ENCODE results near the gene ALPG.
A peak's percentile ranks its signal among the peaks of the same experiment; 100 is the strongest.

ALPG gene

DNA sequence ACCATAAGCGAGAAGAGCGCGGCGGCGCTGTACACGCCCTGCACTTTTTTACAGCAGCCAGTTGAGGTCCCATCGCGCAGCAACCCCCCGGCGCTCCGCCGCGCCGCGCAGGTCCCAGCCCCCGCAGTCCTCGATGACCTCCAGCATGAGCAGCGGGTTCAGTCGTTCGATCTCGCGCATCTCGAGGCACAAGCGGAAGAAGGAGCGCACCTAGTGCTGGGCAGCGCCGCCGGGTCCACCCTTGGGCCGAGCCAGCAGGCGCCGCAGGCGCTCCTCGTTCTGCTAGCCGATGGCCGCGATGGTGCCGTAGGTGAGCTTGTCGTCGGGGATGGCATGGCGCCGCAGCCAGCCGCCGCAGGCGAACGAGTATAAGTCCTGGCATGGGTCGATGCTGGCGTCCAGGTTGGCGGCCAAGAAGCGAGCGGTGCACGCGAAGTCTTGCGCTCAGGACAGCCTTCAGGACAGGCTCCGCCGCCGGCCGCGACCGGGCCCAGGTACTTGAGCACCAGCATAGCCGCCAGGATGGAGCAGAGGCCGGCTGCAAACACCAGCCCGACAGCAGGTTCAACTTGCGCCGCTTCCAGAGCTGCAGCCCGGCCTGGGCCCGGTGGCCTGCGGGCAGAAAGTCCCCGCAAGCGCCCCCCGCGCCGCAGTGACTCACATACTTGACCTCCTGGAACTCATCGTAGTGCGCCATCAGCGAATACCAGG, 19.7 kb upstream of the ALPG start:
- Histone ChIP-seq H3K9me3 (ENCODE audit: severe bottlenecking) (no peaks in the 10 kb centered on the region), H3K4me1 (ENCODE audit: insufficient read depth, poor library complexity, severe bottlenecking) (no peaks in the 10 kb centered on the region), H3K4me3 (ENCODE audit: severe bottlenecking) (no peak overlapping the region), H3K27ac (ENCODE audit: poor library complexity, severe bottlenecking) (no peak overlapping the region), H3K27me3 (ENCODE audit: insufficient read depth, poor library complexity, severe bottlenecking) (peaks cover 86% of the 10 kb centered on the region), H3K36me3 (ENCODE audit: low read depth) (no peaks in the 10 kb centered on the region)
- TF ChIP-seq, protein P1, sequence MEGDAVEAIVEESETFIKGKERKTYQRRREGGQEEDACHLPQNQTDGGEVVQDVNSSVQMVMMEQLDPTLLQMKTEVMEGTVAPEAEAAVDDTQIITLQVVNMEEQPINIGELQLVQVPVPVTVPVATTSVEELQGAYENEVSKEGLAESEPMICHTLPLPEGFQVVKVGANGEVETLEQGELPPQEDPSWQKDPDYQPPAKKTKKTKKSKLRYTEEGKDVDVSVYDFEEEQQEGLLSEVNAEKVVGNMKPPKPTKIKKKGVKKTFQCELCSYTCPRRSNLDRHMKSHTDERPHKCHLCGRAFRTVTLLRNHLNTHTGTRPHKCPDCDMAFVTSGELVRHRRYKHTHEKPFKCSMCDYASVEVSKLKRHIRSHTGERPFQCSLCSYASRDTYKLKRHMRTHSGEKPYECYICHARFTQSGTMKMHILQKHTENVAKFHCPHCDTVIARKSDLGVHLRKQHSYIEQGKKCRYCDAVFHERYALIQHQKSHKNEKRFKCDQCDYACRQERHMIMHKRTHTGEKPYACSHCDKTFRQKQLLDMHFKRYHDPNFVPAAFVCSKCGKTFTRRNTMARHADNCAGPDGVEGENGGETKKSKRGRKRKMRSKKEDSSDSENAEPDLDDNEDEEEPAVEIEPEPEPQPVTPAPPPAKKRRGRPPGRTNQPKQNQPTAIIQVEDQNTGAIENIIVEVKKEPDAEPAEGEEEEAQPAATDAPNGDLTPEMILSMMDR (IDR thresholded peaks at IDR 0.05; ENCODE audit: poor library complexity, severe bottlenecking), result no peak
- no peak for DNase-seq (ENCODE audit: low spot score)
- ATAC-seq (ENCODE audit: low read depth), result 0 out of 3 replicates have a peak, but pooled peaks have one; percentile 23

DNA sequence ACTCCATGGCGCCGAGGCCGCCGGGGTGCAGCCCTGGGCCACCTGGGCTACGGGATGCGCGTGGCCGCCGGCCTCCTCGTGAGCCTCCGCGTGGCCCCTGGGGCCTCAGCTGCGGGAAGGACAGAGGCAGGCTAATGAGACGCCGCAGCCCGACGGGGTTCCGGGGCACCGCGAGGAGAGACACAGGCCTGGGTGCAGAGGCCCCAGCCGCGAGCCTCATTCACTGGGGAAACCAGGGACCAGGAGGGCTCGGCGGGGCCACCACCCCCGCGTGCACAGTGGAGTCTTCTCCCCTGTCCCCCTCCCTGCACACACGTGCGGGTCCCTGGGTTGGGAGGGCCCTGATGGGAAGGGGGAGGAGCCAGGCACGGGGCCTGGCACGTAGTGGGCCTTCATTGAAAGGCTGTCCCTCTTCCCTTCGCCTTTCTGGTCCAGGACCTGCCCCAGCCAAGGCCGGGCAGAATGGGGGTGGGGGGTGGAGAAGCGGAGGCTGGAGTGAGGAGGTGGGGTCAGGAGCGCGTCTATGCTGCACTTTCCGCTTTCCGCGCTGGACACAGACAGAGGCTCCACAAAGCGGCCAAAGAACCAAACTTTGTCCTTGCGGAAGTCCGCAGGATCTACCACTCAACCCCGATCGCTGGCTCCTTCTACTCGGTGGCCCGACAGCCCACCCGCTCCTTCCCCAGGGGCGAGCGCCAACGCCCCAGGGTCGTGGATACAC, 19.0 kb upstream of the ALPG start:
- TF ChIP-seq, protein P1 (IDR thresholded peaks at IDR 0.05; ENCODE audit: poor library complexity, severe bottlenecking), result no peak
- ATAC-seq (ENCODE audit: low read depth), result no peak
- H3K4me3 ChIP-seq (ENCODE audit: severe bottlenecking), result no peak overlapping the region
- no peaks in the 10 kb centered on the region for H3K36me3 ChIP-seq (ENCODE audit: low read depth)
- no peaks in the 10 kb centered on the region for H3K9me3 ChIP-seq (ENCODE audit: severe bottlenecking)
- H3K27me3 ChIP-seq (ENCODE audit: insufficient read depth, poor library complexity, severe bottlenecking), result peaks cover 80% of the 10 kb centered on the region
- no peak for DNase-seq (ENCODE audit: low spot score)
- no peaks in the 10 kb centered on the region for H3K4me1 ChIP-seq (ENCODE audit: insufficient read depth, poor library complexity, severe bottlenecking)
- no peak overlapping the region for H3K27ac ChIP-seq (ENCODE audit: poor library complexity, severe bottlenecking)

DNA sequence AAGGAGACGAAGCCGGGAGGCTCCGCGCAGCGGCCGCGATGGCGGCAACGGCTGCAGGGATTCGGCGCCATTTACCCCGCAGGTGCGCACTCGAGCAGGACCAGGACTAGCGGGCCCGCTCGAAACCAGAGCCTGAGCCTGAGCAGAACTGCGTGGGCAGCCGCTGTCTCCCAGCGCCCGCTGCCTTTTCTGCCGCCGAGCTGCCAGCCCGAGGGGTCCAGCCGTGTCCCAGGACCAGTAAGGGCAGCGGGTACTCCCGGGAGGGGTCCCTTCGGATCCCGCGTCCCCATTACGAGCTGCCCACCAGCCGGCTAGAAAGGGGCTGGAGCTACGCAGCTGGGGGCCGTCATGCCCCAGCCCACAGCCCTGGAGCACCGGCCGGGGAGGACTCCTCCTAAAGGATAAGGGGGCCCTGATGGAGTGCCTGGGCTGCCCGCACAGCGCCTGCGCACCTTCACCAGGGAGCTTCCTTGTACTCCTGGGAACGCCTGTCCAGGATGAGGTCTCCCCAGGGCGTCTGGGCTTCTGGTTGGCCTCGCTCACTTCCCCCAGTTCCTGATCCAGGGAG, 18.2 kb upstream of the ALPG start:
- DNase-seq (ENCODE audit: low spot score) (no peak), ATAC-seq (ENCODE audit: low read depth) (no peak)
- no peak overlapping the region for H3K27ac ChIP-seq (ENCODE audit: poor library complexity, severe bottlenecking)
- H3K4me1 ChIP-seq (ENCODE audit: insufficient read depth, poor library complexity, severe bottlenecking), result no peaks in the 10 kb centered on the region
- TF ChIP-seq, protein P1 (IDR thresholded peaks at IDR 0.05; ENCODE audit: poor library complexity, severe bottlenecking), result no peak
- H3K4me3 ChIP-seq (ENCODE audit: severe bottlenecking), result no peak overlapping the region
- H3K36me3 ChIP-seq (ENCODE audit: low read depth), result no peaks in the 10 kb centered on the region
- peaks cover 76% of the 10 kb centered on the region for H3K27me3 ChIP-seq (ENCODE audit: insufficient read depth, poor library complexity, severe bottlenecking)
- no peaks in the 10 kb centered on the region for H3K9me3 ChIP-seq (ENCODE audit: severe bottlenecking)

DNA sequence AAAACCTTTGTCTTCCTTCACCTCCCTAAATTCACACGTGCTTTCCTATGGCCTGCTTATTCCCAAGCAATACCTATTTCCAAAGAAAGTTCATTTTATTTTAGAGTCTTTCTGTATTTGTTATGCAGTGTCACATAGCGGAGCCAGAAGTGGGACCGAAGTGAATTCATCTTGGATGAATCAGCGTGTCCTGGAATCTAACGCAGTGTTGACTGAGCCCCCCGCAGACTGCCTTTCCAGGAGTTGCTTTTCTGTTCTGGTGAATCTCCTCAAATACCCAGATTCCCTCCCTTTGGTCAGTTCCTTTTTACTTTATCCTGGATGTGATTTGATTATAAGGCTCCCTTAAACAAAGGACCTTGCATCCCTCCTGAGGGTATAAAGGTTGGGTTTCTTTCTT, 17.3 kb upstream of the ALPG start:
- H3K27me3 ChIP-seq (ENCODE audit: insufficient read depth, poor library complexity, severe bottlenecking), result peaks cover 67% of the 10 kb centered on the region
- ATAC-seq (ENCODE audit: low read depth), result no peak
- no peaks in the 10 kb centered on the region for H3K36me3 ChIP-seq (ENCODE audit: low read depth)
- TF ChIP-seq, protein P1 (IDR thresholded peaks at IDR 0.05; ENCODE audit: poor library complexity, severe bottlenecking), result no peak
- no peak overlapping the region for H3K4me3 ChIP-seq (ENCODE audit: severe bottlenecking)
- H3K27ac ChIP-seq (ENCODE audit: poor library complexity, severe bottlenecking), result no peak overlapping the region
- H3K9me3 ChIP-seq (ENCODE audit: severe bottlenecking), result no peaks in the 10 kb centered on the region
- no peaks in the 10 kb centered on the region for H3K4me1 ChIP-seq (ENCODE audit: insufficient read depth, poor library complexity, severe bottlenecking)
- no peak for DNase-seq (ENCODE audit: low spot score)

All from RWPE2 (cell line).